K562 (cell line): Measurements from ENCODE around the gene SLC28A1. TPM values are rescaled to one million over a fixed set of nuclear protein-coding genes. Genes with fewer than 3 reads are reported as not detected.

Experiments used
- BMI1 ChIP-seq: fragments of 150-350 bp; IDR thresholded peaks from 2 replicates; pipeline ENCODE4 v1.6.1; 2014; ENCODE audit warnings: low read length
- MYC ChIP-seq, 2 experiments: fragments of 250-450 bp in 1 of 2; sonication (Bioruptor Pico) in 1 of 2; IDR thresholded peaks; 2 replicates each; pipeline versions ENCODE4 v1.5.1 to v1.6.1; 2012 to 2021; ENCODE audit warnings: low read depth in 2 of 2, borderline replicate concordance in 1 of 2, improper control_type of control experiment in 1 of 2, low read length in 1 of 2, mild to moderate bottlenecking in 1 of 2, moderate library complexity in 1 of 2
- RAD21 ChIP-seq, 2 experiments: fragments of 250-450 bp in 1 of 2; fragments of 450-650 bp in 1 of 2; sonication (Bioruptor Pico) in 1 of 2; formaldehyde crosslinking in 1 of 2; IDR thresholded peaks in 1 of 2; conservative IDR thresholded peaks in 1 of 2; 2 replicates each; pipeline versions ENCODE4 v1.4.0 to v1.8.0; 2020 to 2022; ENCODE audit warnings: mild to moderate bottlenecking in 2 of 2, moderate library complexity in 1 of 2
- REST ChIP-seq, 2 experiments: fragments of 450-650 bp; formaldehyde crosslinking in 1 of 2; IDR thresholded peaks; 2 replicates each; pipeline versions ENCODE4 v1.4.0 to v1.6.1; 2014 to 2020; ENCODE audit warnings: mild to moderate bottlenecking in 2 of 2, borderline replicate concordance in 1 of 2, low read depth in 1 of 2
- SMAD1 ChIP-seq: fragments of 150-350 bp; IDR thresholded peaks from 2 replicates; pipeline ENCODE4 v1.6.1; 2014; ENCODE audit warnings: low read length, low read depth; ENCODE audit not compliant: partially characterized antibody
- TBP ChIP-seq: optimal IDR thresholded peaks from 2 replicates; pipeline ENCODE3; 2011; ENCODE audit warnings: low read depth, low read length, improper control_type of control experiment
- polyA plus RNA-seq, 8 experiments: library from polyadenylated mRNA; depleted of rRNA in 4 of 8; stranded (reverse) in 5 of 8; unstranded in 3 of 8; fragments of >200 nt; fragmentation: Nextera tagmentation in 2 of 8; fragmentation: Illumina TruSeq in 1 of 8; extraction: Ambion mirVana in 2 of 8; extraction: Trizol in 1 of 8; gene quantifications; 2 replicates each; pipeline versions ENCODE4 v1.2.1 to v1.2.3, GENCODE V29; 2011 to 2014; ENCODE audit warnings: inconsistent platforms in 1 of 8, missing spikeins in 1 of 8
- total RNA-seq, 7 experiments: library from RNA; depleted of rRNA in 6 of 7; stranded (reverse); fragments of >200 nt in 6 of 7; fragmentation: Illumina TruSeq in 2 of 7; extraction: Trizol in 2 of 7; gene quantifications; 2 replicates each; pipeline versions ENCODE4 v1.2.1 to v1.2.3, GENCODE V29; 2011 to 2021; ENCODE audit warnings: low replicate concordance in 1 of 7

SLC28A1 gene
- total and polyA plus RNA-seq, 9 of the 15 experiments (the other 6 are each of a cell fraction or from before 2014, with no cell fraction given), result 0.04 TPM; not detected in 8

GRCh38 chr15:84878504-84878903 is 6.0 kb upstream of the SLC28A1 start (continued):
- peak; percentile 72 for TF ChIP-seq REST (IDR thresholded peaks at IDR 0.05; ENCODE audit: borderline replicate concordance)
- no peak for TF ChIP-seq REST (CRISPR knock-in tag; IDR thresholded peaks at IDR 0.05; ENCODE audit: low read depth)
- TF ChIP-seq SMAD1, result no peak
- peak; percentile 48 for TF ChIP-seq MYC (IDR thresholded peaks at IDR 0.05; ENCODE audit: low read depth, low read length)
- no peak for TF ChIP-seq MYC (CRISPR knock-in tag; IDR thresholded peaks at IDR 0.05; ENCODE audit: borderline replicate concordance, low read depth)
- TF ChIP-seq BMI1, result no peak
- TF ChIP-seq RAD21 (CRISPR knock-in tag; conservative IDR thresholded peaks at IDR 0.05 in 1 of 2, IDR thresholded peaks at IDR 0.05 in 1 of 2), result peak; percentile 74 to 91
- TF ChIP-seq TBP, result no peak
